ENCODE results near the gene SFTA2. TPM values are rescaled to one million over a fixed set of nuclear protein-coding genes. Genes with fewer than 3 reads are reported as not detected.
"Not testable (repeated sequence)": the region's sequence is repeated elsewhere in the genome, so short reads cannot be mapped to it uniquely, and the experiment has no call there.

SFTA2 gene
- total RNA-seq (under 1 TPM in 1 of 2 experiments, not detected in 1; 0.44 TPM), polyA plus RNA-seq (not detected)

DNA sequence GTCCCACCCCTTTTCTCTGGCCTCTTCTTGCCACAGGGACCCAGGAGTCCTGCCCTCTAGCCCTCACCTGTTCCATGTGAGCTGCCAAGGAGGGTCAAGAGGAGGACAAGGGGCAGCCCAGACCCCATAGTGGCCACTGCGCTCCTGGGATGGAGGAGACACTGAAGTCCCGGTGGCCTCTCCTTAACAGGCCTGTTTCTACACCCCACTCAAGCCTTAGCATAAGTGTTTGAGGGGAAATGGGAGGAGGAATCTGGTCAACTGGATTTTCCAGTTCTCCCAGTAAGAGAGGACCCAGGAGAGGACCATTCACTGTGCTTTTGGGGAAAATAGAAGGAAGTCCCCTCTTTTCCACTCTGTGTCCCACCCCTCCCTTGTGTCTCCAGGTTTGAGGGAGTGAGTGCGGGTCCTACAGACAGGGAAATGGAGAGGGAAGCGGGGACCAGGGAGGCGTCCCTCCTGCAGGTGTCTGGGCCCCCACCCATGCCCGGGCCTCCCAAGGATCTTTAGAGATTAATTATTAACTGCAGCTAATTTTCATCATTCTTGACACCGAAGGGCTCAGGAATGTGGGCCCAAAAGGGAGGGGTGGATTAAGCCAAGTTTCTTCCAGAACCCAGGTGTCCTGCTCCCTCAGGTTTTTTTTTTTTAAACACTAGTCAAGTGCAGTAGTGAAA lies at the start of gene SFTA2:
SFTA2 (minus strand) TSS at position 202 of the 677 bp plus-strand sequence; CDS start at position 128, 74 bp downstream.
- Mint-ChIP-seq H3K27me3 (no peaks in the 10 kb centered on the region), H3K36me3 (peaks cover 3 to 16% of the 10 kb centered on the region in 2 donors), H3K4me3 (no peak within 1 kb of the TSS), H3K4me1 (peaks cover 0 to 4% (median 1%) of the 10 kb centered on the region in 4 donors), H3K27ac (peak within 1 kb of the TSS in 3 of 7 donors; percentile 2 to 84 (median 4)), H3K9me3 (peaks cover 0 to 13% (median 4%) of the 10 kb centered on the region in 8 donors)
- ChIA-PET CTCF (ENCODE audit: partially characterized antibody) (no interaction called here), POLR2A (ENCODE audit: partially characterized antibody) (no interaction called here)
- Histone ChIP-seq H3K4me3 (ENCODE audit: low read length in 2 of 2) (no peak within 1 kb of the TSS), H3K9me3 (ENCODE audit: control insufficient read depth in 1 of 2, low read length in 2 of 2) (no peaks in the 10 kb centered on the region), H3K4me1 (ENCODE audit: insufficient read depth, low read length) (no peaks in the 10 kb centered on the region), H3K36me3 (ENCODE audit: insufficient read depth, low read length) (no peaks in the 10 kb centered on the region), H3K27me3 (ENCODE audit: insufficient read depth, low read length) (no peaks in the 10 kb centered on the region), H3K27ac (ENCODE audit: low read depth, low read length) (no peak within 1 kb of the TSS)
- no peak for DNase-seq
- intact Hi-C loops (cut with micrococcal nuclease) = no loop called here

DNA sequence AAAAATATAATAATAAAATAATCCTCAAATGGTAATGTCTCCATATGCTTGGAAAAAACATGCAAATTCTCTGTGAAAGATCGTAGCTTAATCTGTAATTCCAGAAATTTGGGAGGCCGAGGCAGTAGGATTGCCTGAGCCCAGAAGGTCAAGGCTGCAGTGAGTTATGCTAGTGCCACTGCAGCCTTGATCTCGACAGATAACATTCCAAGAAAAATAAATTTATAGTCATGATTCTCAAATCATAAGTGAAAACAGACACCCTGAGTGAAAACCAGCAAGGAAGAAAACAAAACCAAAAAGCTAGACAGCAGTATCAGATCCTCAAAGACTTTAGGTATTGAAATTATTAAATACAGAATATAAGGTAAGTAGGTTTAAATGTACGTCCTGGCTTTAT lies 47.7 kb upstream of the SFTA2 start:
- no peaks in the 10 kb centered on the region for H3K4me1 ChIP-seq (ENCODE audit: insufficient read depth, low read length)
- DNase-seq = no peak
- H3K9me3 ChIP-seq (ENCODE audit: control insufficient read depth in 1 of 2, low read length in 2 of 2) = no peaks in the 10 kb centered on the region
- Mint-ChIP-seq H3K36me3 (no peaks in the 10 kb centered on the region), H3K4me3 (no peak overlapping the region), H3K9me3 (no peaks in the 10 kb centered on the region), H3K27ac (no peak overlapping the region), H3K27me3 (peaks cover 29 to 32% of the 10 kb centered on the region in 2 donors), H3K4me1 (peaks cover 0 to 2% (median under 1%) of the 10 kb centered on the region in 4 donors)
- no peaks in the 10 kb centered on the region for H3K27me3 ChIP-seq (ENCODE audit: insufficient read depth, low read length)
- H3K4me3 ChIP-seq (ENCODE audit: low read length in 2 of 2) = no peak overlapping the region
- H3K36me3 ChIP-seq (ENCODE audit: insufficient read depth, low read length) = no peaks in the 10 kb centered on the region
- ChIA-PET CTCF (ENCODE audit: partially characterized antibody) (no interaction called here), POLR2A (ENCODE audit: partially characterized antibody) (no interaction called here)
- no peak overlapping the region for H3K27ac ChIP-seq (ENCODE audit: low read depth, low read length)
- intact Hi-C loops (cut with micrococcal nuclease) = no loop called here

DNA sequence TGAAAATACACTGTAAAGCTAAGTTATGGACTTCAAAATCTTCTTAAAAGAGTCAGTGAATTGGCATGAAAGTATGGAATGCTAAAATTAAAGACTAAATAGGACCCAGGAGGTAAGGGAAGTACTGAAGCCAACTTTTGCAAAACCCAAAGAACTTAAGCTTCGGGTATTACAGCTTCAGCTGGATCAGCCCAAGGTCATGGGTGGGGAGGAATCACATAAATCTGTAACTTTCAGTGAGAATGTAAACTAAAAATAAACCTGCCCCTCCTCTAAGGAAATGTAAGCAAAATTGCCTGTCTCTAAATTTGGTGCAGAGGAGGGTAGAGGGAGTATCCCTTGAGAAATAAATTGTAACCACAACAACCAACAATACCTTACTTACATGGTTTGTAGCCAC lies 47.2 kb upstream of the SFTA2 start:
- intact Hi-C loops (cut with micrococcal nuclease) = no loop called here
- DNase-seq = no peak
- no peaks in the 10 kb centered on the region for H3K36me3 Mint-ChIP-seq
- H3K4me3 Mint-ChIP-seq = no peak overlapping the region
- CTCF ChIA-PET (ENCODE audit: partially characterized antibody) = interaction anchor here (0.6 kb wide), 1 partner anchor 63 kb away, joined by 3 read pairs; no protein-coding TSS in a partner anchor
- no peaks in the 10 kb centered on the region for H3K9me3 ChIP-seq (ENCODE audit: control insufficient read depth in 1 of 2, low read length in 2 of 2)
- no peaks in the 10 kb centered on the region for H3K27me3 ChIP-seq (ENCODE audit: insufficient read depth, low read length)
- no peak overlapping the region for H3K4me3 ChIP-seq (ENCODE audit: low read length in 2 of 2)
- no peak overlapping the region for H3K27ac ChIP-seq (ENCODE audit: low read depth, low read length)
- no peak overlapping the region for H3K27ac Mint-ChIP-seq
- POLR2A ChIA-PET (ENCODE audit: partially characterized antibody) = no interaction called here
- peaks cover 29 to 32% of the 10 kb centered on the region in 2 donors for H3K27me3 Mint-ChIP-seq
- H3K36me3 ChIP-seq (ENCODE audit: insufficient read depth, low read length) = no peaks in the 10 kb centered on the region
- no peaks in the 10 kb centered on the region for H3K9me3 Mint-ChIP-seq
- H3K4me1 ChIP-seq (ENCODE audit: insufficient read depth, low read length) = no peaks in the 10 kb centered on the region
- peaks cover 0 to 2% (median under 1%) of the 10 kb centered on the region in 4 donors for H3K4me1 Mint-ChIP-seq

DNA sequence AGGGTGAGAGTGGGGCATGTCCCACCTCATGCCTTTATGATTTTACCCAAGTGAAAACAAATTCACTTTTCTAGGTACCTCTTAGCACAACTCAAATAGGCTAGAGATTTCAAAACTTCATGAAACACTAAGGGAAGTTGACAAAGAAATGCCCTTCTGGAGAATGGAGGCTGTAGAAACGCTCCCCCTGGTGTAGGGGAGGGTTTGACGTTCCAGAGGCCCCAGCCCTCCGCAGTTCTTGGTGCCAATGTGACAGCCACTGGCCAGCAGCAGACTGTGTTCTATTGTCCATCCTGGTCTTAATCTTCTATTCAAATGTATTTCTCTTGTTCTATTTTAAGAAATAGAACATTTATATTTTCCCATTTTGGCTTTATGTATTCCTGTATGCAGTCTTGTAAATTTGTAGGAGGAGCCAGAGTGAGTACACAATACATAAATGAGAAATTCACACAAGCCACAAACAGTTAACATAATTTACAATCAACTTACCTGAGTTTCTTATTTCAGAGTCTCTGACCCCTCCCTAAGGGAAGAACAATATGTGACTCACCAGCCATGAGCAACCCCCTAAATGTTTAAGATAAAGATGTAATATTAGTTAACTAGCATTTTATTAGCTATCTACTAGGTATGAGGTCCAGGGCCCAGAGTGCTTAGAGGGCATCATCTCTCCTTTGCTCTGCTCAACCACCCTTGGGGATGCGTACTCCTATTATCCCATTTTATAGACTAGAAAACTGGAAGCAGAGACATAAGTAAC lies 42.7 kb upstream of the SFTA2 start:
- CTCF ChIA-PET (ENCODE audit: partially characterized antibody) = no interaction called here
- Histone ChIP-seq H3K4me1 (ENCODE audit: insufficient read depth, low read length) (no peaks in the 10 kb centered on the region), H3K9me3 (ENCODE audit: control insufficient read depth in 1 of 2, low read length in 2 of 2) (no peaks in the 10 kb centered on the region), H3K27ac (ENCODE audit: low read depth, low read length) (no peak overlapping the region), H3K36me3 (ENCODE audit: insufficient read depth, low read length) (no peaks in the 10 kb centered on the region), H3K4me3 (ENCODE audit: low read length in 2 of 2) (no peak overlapping the region), H3K27me3 (ENCODE audit: insufficient read depth, low read length) (no peaks in the 10 kb centered on the region)
- POLR2A ChIA-PET (ENCODE audit: partially characterized antibody) = no interaction called here
- H3K36me3 Mint-ChIP-seq = no peaks in the 10 kb centered on the region
- no peaks in the 10 kb centered on the region for H3K9me3 Mint-ChIP-seq
- no peak overlapping the region for H3K4me3 Mint-ChIP-seq
- DNase-seq = no peak
- intact Hi-C loops (cut with micrococcal nuclease) = no loop called here
- peaks cover 14 to 25% of the 10 kb centered on the region in 2 donors for H3K27me3 Mint-ChIP-seq
- H3K27ac Mint-ChIP-seq = no peak overlapping the region
- no peaks in the 10 kb centered on the region for H3K4me1 Mint-ChIP-seq

DNA sequence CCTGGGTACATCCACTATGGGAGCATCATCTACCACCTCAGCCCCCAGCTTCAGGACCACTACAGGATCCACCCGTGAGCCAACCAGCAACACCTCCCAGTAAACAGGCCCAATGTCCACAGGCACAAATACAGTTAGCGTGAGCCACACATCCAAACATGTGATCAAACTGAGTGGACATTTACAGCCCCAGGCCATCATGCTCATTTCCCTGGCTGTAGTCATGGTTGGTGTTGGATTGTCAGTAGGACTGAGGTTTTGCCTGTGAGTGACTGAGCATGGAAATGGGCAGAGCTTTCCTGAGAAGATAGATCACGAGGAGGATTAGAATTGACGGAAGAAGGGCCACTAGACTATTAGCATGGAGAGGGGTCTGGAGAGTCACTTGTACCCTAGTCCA lies 40.8 kb upstream of the SFTA2 start:
- H3K4me1 Mint-ChIP-seq = no peaks in the 10 kb centered on the region
- no peaks in the 10 kb centered on the region for H3K4me1 ChIP-seq (ENCODE audit: insufficient read depth, low read length)
- no peaks in the 10 kb centered on the region for H3K36me3 ChIP-seq (ENCODE audit: insufficient read depth, low read length)
- intact Hi-C loops (cut with micrococcal nuclease) = no loop called here
- no peaks in the 10 kb centered on the region for H3K9me3 ChIP-seq (ENCODE audit: control insufficient read depth in 1 of 2, low read length in 2 of 2)
- DNase-seq = no peak
- ChIA-PET POLR2A (ENCODE audit: partially characterized antibody) (no interaction called here), CTCF (ENCODE audit: partially characterized antibody) (no interaction called here)
- no peak overlapping the region for H3K27ac Mint-ChIP-seq
- H3K27me3 ChIP-seq (ENCODE audit: insufficient read depth, low read length) = no peaks in the 10 kb centered on the region
- H3K4me3 ChIP-seq (ENCODE audit: low read length in 2 of 2) = no peak overlapping the region
- H3K9me3 Mint-ChIP-seq = no peaks in the 10 kb centered on the region
- H3K36me3 Mint-ChIP-seq = no peaks in the 10 kb centered on the region
- peaks cover 13 to 22% of the 10 kb centered on the region in 2 donors for H3K27me3 Mint-ChIP-seq
- H3K27ac ChIP-seq (ENCODE audit: low read depth, low read length) = no peak overlapping the region
- H3K4me3 Mint-ChIP-seq = no peak overlapping the region

DNA sequence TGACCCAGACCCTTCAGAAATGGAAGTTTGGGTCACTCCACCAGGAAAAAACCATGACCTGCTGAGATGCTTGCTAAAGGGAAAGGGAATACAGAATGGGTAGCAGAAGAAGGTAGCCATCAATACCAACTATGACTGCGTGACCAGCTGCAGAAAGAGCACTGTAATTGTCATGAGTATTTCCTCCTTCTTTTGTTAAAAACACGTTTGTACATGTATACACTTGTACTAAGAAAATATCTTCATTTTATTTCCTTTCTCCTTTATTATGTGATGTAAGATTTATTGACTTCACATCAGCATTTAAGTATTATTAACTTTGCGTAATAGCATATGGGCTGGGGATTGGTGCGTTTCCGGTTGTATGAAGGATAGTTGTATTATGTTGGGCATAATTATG lies 39.0 kb upstream of the SFTA2 start:
- H3K4me3 Mint-ChIP-seq = no peak overlapping the region

DNA sequence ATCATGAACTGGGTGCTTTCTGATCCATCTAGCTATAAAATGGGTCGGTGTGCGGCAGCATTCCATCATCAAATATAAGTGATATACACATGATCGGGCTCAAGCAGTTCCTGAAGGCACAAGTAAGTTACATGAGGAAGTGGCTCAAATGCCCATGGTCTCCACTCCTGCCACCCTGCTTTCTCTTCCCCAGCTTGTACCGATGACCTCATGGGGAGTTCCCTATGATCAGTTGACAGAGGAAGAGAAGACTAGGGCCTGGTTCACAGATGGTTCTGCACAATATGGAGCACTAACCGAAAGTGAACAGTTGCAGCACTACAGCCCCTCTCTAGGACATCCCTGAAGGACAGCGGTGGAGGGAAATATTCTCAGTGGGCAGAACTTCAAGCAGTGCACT lies 37.2 kb upstream of the SFTA2 start:
- CTCF ChIA-PET (ENCODE audit: partially characterized antibody); H3K4me3 Mint-ChIP-seq; H3K36me3 ChIP-seq (ENCODE audit: insufficient read depth, low read length); H3K4me3 ChIP-seq (ENCODE audit: low read length in 2 of 2); H3K9me3 ChIP-seq (ENCODE audit: control insufficient read depth in 1 of 2, low read length in 2 of 2); DNase-seq; H3K27ac Mint-ChIP-seq; H3K9me3 Mint-ChIP-seq; H3K27ac ChIP-seq (ENCODE audit: low read depth, low read length); H3K36me3 Mint-ChIP-seq; intact Hi-C loops (cut with micrococcal nuclease); H3K27me3 ChIP-seq (ENCODE audit: insufficient read depth, low read length); H3K4me1 ChIP-seq (ENCODE audit: insufficient read depth, low read length): not testable (repeated sequence)
- H3K27me3 Mint-ChIP-seq = peaks cover 18 to 31% of the 10 kb centered on the region in 2 donors
- H3K4me1 Mint-ChIP-seq = peaks cover 6 to 10% (median 10%) of the 10 kb centered on the region in 4 donors
- POLR2A ChIA-PET (ENCODE audit: partially characterized antibody) = interaction anchor here (1.0 kb wide), 1 partner anchor 13 kb away, joined by 3 read pairs; no protein-coding TSS in a partner anchor

More for the DNA sequence above, 39.0 kb upstream of the SFTA2 start:
- no peaks in the 10 kb centered on the region for H3K9me3 ChIP-seq (ENCODE audit: control insufficient read depth in 1 of 2, low read length in 2 of 2)
- DNase-seq = no peak
- H3K4me1 ChIP-seq (ENCODE audit: insufficient read depth, low read length) = no peaks in the 10 kb centered on the region
- Mint-ChIP-seq H3K9me3 (no peaks in the 10 kb centered on the region), H3K27ac (no peak overlapping the region), H3K36me3 (no peaks in the 10 kb centered on the region), H3K4me1 (peaks cover 0 to 2% (median 0%) of the 10 kb centered on the region in 4 donors), H3K27me3 (peaks cover 12 to 21% of the 10 kb centered on the region in 2 donors)
- ChIA-PET CTCF (ENCODE audit: partially characterized antibody) (no interaction called here), POLR2A (ENCODE audit: partially characterized antibody) (no interaction called here)
- no peak overlapping the region for H3K4me3 ChIP-seq (ENCODE audit: low read length in 2 of 2)
- no peaks in the 10 kb centered on the region for H3K27me3 ChIP-seq (ENCODE audit: insufficient read depth, low read length)
- no peak overlapping the region for H3K27ac ChIP-seq (ENCODE audit: low read depth, low read length)
- no peaks in the 10 kb centered on the region for H3K36me3 ChIP-seq (ENCODE audit: insufficient read depth, low read length)
- intact Hi-C loops (cut with micrococcal nuclease) = no loop called here
